GM12872 (cell line): ENCODE measurements around the gene HOMER1.

ENCODE experiments used
- CTCF ChIP-seq: IDR thresholded peaks from 3 replicates; pipeline ENCODE4 v1.5.1; 2011; ENCODE audit warnings: low read depth, mild to moderate bottlenecking, low read length, moderate library complexity; ENCODE audit not compliant: insufficient read depth

The HOMER1 gene

GRCh38 chr5:79529110-79529509 lies 15.2 kb upstream of the HOMER1 start:
- TF ChIP-seq CTCF, result no peak

- no peak for TF ChIP-seq CTCF
Measured at GRCh38 chr5:79527431-79527830, 13.5 kb upstream of the HOMER1 start.

- TF ChIP-seq CTCF, result no peak
Measured at GRCh38 chr5:79526928-79527327, 13.0 kb upstream of the HOMER1 start.

GRCh38 chr5:79526493-79526892 lies 12.6 kb upstream of the HOMER1 start:
- TF ChIP-seq CTCF, result no peak

- no peak for TF ChIP-seq CTCF
Measured at GRCh38 chr5:79521156-79521555, 7.2 kb upstream of the HOMER1 start.

- TF ChIP-seq CTCF, result no peak
Measured at GRCh38 chr5:79518718-79519117, 4.8 kb upstream of the HOMER1 start.

GRCh38 chr5:79517601-79518000 lies 3.7 kb upstream of the HOMER1 start:
- no peak for TF ChIP-seq CTCF

GRCh38 chr5:79516986-79517385 lies 3.1 kb upstream of the HOMER1 start:
- no peak for TF ChIP-seq CTCF
